NCI-H2171 (cell line): ENCODE results near the gene SATB1.
A peak's percentile ranks its signal among the peaks of the same experiment; 100 is the strongest.
"Not testable (repeated sequence)": the region's sequence is repeated elsewhere in the genome, so short reads cannot be mapped to it uniquely, and the experiment has no call there.

ENCODE experiments used
- DNase-seq: peaks from one replicate; lab custom pipeline; 2025; lab: John Stamatoyannopoulos, UW

SATB1 gene

DNA sequence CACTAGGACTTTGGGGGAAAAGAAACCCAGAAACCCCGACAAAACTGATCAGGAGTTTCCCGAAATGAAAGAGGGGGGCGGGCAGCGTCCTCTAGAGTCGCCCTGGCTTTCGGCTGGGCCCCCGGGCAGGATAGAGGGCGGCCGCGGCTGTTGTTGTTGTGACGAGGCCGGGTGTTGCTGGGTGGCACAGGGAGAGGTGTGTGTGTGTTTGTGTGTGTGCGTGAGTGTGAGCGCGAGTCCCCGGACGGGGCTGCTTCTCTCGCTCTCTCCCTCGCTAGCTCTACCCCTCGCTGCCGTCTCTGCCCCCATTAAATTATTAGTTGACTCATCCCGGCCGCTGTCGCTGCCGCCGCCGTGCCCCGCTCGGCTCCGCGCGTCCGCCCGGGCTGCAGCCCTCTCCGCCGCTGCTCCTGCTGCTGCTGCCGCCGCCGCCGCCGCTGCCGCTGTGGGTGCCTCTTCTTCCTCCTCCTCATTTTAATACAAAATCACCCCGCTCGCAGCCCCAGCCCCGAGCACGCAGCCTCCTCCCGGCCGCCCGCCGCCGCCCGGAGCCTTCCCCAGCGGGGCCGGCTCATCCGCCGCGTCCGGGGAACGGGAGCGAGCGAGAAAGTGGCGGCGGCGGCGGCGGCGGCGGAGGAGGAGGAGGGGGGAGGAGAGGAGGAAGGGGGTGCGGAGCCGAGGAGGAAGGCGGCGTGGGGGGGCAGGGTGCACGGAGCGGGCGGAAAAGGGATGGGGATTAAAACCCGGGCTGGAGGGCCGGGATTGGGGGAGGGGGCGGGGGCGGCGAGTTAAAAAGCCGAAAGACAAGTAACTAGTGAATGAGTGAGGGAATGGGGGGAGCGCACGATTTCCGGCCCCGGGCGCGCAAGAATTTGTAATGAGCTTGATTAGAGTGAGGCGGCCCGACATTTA, at the start of gene SATB1:
Gene SATB1, minus strand, starts transcription at position 611 of the 912 bp plus-strand sequence. CDS start 4,372 bp downstream, outside the sequence.
- DNase-seq = peak; percentile 51

DNA sequence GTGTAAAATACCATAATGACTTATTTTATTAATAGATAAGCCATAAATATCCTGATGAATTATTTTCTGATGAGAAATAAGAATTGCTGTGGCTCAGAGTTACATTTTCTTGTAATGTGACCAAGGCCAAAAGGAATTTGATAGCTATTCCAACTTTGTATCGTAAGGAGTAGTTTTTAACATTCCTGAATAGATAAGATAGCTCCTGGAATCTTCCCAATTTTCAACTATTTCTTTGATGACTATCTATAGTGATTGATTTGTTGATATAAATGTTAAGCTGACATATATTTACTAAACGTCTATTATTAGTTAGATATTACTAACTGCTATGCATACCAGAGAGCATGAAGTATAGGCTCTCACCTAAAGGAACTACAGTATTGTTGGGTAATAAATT, 49.1 kb upstream of the SATB1 start:
- no peak for DNase-seq

DNA sequence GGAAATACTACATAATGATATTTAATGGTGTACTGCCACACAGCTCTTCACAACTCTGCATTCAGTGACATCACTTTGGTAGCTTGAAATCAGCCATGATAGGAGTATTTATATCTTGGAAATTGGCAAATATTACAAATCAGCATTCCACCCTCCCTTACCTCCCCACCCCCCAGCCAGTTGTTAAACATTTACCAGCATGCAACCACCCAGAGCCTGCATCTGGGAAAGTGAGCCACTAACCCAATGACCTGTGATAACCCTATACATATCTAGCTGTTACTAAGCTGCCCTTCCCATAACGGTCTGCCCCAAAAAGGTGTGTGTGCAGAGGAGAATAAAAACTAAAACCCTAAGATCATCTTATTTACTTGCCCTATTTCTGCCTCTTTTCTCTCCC, 44.6 kb upstream of the SATB1 start:
- DNase-seq = no peak

DNA sequence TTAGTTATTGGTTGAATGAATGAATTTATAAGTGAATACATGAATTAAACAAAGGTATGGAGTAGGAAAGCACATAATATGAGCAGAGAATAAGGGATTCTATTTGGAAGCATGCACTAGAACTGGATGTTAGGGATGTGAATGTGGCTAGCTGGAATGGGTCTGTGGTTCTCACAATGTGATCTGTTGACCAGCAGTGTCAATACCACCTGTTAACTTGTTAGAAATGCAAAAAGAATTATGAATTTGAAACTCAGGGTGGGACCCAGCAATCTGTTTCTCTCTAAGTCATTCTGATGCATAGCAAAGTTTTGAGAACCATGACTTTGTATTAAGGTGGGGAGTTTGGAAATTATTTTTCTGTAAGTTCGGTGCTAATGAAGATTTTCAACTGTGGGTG, 41.0 kb upstream of the SATB1 start:
- DNase-seq = no peak

DNA sequence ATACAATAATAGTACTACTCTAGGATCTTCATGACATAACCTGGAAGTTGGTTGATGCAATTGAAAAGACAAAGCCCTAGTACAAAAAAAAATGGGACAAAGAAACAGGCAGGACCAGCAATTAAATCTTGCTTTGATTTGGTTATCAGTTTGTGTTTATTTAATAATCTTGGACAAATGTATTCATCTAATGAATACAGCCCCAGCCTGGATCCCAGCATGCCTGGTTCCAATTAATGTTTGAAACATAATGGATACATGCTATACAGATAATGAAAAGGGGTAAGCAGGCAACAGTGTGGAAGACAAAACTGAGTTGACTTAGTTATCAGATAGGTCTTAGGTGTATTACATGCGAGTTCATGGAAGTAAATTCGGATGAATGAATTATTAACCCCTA, 29.6 kb upstream of the SATB1 start:
- no peak for DNase-seq

DNA sequence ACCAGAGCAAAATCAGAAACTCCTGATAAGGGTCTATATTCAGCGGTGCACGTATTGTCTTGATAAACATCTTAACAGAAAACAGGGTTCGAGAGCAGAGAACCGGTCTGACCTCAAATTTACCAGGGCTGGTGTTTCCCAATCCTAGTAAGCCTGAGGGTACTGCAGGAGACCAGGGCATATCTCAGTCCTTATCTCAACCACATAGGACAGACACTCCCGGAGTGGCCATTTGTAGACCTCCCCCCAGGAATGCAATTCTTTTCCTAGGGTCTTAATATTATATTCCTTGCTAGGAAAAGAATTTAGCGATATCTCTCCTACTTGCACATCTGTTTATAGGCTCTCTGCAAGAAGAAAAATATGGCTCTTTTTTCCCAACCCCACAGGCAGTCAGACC, 24.5 kb upstream of the SATB1 start:
- not testable (repeated sequence) for DNase-seq

DNA sequence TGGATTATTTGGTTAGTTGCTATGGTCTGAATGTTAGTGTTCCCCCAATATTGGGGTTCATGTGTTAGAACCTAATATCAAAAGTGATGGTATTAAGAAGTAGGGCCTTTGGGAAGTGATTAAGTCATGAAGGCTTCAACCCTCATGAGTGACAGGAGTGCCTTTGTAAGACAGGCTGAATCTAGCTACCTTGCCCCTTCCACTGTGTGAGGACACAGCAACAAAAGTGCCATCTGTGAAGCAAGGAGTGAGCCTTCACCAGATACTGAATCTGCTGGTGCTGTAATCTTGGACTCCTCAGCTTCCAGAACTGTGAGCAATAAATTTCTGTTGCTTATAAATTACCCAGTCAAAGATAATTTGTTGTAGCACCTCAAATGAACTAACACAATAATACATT, 22.6 kb upstream of the SATB1 start:
- DNase-seq = no peak

DNA sequence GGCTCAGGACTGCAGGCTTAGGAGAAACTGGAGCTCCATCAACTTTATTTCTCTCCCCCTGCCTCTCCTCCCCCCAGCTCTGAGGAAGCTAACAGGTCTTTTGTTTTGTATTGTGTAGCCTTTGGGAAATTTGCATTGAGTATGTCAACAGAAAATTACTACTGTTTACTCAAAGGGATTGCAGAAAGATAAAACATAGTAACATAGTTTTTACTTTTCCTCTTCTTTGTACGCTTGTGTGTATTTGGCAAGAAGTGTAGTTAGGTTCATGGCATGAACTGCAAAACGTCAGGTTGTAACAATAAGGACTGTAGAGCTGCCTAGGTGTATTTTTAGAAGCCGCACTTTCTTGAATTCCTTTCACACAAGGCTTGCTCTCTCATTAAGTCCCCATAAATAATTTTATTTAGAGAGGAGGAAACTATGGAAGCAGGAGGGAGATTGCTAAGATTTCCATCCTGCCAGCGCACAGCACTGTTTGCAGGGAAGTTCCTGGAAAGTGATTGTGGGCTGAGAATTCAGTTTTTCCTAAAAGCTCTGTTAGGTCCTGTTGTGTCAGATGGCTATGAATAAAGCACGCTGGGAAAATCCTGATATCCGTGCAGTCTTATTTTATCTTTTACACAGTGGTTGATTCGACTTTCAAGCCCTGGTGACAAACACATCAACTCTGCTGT, 21.1 kb upstream of the SATB1 start:
- no peak for DNase-seq

DNA sequence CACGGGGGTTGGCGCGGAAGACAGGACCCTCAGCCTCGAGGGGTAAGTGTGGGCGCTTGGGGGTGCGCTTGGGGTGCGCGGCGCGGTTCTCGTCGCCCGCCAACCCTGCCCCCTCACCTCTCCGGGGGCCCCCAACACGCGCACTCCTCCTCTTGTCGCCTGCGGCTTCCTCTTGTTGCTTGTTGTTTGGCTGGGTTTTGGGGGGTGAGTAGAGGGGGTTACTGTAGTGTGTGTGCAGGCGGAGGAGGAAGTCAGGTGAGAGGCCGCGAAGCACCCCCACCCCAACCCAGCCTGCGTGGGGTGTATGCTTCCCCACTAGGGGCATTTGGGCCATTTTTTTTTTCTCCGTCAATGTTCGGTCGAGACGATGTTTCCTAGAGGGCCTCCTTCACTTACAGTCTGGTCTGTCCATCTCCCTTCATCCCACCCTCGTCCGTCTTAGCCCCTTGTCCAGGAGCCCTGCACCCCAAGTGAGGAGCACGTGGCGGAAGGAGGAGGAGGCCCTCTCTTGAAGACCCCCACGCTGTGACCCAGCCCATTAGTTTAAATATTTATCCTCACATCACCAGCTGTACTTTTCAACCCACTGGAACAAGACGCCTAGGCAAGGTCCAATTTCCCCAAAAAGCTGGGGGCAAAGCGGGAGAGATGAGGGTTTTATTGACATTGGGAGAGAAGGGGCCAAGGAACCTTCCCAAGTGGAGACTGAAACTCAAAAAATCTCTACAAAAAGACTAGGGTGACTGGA, 20.4 kb upstream of the SATB1 start:
- no peak for DNase-seq

DNA sequence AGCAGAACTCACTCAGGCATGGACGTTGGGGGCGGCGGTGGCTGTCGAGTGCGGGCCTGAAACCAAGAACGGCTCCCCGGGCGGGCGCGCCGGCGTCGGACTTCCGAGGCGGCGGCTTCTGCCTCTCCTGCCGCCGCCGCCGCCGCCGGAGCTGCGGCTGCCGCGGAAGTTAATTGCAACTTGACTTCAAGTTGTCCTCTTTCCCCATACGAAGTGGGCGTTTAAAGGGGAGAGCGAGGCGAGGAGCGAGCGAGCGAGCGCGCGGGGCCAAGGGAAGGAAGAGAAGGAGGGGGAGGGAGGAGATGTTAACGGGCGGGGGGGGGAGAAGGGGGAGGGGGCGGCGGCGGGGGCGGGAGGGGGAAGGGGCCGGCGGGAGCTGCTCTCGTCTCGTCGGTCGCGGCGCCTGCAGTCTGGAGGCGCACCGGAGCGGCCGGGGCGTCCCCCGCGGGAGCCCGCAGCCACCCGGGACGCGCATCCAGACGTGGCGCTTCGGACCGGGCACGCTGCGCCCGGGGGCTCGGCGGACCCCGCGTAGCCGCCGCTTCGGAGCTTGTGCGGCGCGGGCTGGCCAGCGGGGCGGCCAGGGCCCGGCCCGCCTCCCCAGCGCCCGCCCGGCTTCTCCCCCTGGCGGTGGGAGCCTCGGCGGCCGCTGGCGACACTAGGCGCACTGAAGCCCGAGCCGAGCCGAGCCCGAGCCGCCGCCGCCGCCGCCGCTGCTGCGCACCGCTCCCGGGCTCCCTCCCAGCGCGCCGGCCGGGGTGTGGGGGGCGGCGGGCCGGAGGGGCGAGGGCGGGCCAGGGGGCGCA, 19.7 kb upstream of the SATB1 start:
- DNase-seq = peak; percentile 31

DNA sequence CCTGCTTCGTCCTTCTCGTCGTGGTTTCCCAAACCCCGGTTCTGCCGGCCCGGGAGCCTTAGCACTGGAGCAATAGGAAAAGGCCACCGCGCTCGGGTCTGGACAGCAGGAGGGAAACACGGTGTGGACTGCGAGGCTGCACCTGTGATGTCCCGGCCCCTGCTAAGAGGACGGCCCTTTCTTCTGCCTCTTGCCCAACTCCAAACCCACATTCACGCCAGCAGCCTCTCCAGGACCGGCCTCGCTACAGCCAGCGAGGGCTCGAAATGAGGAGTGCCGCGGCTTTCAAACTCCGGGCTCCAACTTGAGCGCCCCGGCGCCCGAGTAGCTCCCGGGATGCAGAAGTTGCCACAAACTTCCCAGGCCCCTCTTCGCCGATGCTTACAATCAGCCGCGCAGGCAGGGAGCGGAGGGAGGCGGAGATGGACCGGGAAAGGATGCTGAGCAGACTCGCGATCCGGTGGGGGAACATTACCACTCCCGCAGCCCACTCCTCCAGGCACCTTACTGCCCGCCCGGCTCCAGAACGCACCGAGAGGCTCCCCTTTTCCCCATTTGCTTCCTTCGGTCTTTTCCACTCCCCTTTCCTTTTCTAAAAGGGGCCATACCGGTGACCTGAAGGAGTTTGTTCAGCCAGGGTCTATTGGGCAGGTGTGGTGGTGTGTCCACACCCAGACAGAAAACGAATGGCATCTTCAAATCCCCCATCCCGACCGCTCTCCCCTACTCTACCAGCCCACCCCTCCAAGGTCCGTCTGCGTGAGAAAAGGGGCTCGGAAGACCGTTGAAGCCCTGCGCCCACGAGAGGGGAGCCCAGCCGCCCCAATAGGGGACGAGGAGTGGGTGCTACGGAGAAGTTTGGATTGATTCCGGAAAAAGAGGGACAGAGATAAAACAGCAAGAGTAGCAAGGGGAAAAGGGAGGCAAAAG, 18.8 kb upstream of the SATB1 start:
- no peak for DNase-seq

DNA sequence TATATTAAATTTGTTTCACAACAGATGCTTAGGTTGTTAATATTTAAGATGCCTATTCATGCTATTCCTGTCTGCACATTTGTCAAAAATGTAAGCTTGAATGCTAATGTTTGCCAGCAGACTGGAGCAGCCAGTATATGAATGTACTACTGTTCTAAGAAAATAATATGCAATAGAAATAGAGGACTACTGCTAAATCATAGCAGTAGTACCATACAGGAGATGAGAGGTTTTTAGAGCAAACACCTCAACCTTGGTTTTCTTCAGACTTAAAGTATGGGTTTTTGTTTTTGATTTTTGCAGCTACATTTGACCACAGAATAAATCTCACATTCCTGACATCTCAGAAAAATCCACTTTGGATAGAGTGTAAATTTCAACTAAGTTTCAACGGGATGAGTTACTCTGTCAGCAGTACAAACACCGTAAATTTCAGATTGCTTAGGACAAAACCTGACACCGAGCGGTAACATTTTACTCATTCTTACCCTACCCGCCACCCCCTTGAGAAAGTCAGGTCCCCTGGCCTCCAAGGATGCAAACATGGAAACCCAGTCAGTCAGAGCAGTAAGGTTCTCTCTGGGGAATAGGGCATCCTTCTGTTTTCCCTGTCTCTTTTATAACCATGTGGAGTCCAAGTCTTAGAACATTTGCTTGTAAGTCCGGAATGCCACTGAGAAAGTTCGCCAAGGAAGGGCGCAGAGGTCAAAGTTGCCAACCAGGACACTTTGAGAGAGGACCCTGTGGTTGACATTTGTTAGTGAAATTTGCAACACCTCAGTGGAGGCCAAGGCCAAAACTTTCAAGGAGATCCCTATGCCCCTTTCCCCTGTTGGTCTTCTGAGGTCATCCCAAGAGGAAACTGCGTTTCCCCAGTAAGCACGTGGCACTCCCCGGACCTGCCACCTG, 17.9 kb upstream of the SATB1 start:
- DNase-seq = no peak

DNA sequence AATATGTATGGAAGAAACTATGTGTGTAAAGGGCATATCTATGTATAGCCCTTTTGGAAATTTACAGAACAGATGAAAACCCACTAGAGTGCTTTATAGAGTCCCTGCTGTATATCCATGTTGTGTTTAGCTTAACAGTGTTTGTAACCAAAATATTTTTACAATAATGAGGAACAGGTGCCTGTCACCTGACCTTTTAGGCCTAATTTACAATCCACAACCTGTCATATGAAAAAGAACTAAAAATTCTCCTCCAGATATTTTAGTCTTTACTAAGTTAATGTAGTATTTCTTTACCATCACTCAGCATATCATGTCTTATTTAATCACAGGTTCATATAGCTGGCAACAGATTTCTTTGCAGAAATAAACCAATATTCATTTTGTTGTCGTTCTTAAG, 16.4 kb upstream of the SATB1 start:
- DNase-seq = no peak

DNA sequence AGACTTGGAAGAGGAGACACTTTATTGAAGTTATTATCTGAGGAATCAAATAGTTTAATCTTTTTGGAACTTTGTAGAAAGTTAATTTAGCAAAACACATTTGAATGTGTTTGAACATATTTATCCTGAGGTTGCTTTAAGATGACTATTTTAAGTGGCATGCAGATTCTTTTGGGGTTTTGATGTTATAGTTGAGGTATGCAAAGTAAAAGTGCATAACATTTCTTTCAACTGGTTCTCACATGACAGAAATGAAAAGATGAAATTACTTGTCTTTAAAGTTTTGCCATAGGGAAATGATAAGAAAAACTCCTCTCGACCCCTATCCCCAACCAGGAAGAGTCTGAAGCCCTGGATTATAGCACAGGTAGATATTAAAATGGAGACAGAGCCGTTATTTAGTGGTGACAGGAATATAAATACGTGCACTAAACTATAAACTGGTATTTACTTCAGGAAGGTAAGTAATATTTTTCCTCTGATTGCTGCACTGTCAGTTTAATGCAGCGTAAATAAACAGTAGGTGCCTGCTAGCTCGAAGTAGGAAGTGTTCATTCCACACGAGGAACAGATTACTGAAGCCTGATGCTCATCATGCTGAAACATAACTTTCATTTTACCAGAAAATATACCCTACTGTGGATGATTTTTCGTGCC, 15.1 kb upstream of the SATB1 start:
- no peak for DNase-seq

DNA sequence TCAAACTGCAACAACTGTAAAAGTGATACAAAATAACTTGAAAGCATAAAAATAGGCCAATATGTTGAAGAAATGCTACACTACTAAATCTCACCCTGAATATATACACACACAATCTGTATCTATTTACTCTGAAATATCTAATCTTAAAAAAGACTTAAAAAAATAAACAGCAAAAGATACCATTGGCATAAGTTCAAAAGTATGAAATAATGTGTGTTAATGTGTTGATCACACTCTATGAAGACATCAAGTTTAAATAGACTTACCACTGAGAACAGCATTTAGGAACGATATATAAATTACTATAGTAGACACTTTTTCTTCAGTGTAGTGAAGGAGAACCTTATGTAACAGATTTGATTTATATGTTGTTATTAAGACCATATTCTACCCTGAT, 14.1 kb upstream of the SATB1 start:
- DNase-seq = no peak

DNA sequence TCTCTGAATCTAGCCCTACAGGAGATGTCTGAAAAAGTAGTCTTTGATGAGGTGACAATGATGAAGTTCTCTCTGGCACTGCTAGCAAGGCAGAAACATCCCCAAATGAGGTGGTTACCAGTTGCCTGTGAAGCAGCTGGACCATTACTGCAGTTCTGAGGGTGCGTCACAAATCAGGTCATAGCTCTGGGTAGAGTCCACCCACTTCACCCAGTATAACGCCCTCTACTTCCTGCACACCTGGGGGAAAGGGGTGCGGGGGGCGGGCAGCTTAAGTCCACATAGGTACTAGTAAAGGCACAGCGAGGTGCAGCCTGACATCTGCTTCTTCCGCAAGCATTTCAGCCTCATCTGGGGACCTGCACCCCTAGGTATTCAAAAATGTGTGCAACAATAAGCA, 13.4 kb upstream of the SATB1 start:
- DNase-seq = no peak

DNA sequence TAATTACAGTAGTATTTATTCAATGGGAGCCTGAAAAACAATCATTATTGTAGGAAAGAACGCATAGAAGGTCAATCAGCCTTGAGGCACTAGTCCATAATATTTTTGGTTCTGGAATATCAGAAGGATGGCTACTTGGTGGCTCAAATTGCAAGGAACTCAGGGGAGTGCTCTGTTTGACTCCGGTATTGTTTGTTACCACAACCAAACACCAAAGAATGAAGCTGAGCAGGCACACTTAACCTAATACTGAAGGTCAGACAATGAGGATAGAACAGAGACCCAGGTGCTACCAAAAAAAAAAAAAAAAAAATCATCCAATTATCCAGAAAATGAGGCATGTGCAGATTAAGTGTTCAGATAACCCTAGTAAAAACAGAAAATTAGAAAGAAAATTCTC, 11.1 kb upstream of the SATB1 start:
- DNase-seq = no peak

DNA sequence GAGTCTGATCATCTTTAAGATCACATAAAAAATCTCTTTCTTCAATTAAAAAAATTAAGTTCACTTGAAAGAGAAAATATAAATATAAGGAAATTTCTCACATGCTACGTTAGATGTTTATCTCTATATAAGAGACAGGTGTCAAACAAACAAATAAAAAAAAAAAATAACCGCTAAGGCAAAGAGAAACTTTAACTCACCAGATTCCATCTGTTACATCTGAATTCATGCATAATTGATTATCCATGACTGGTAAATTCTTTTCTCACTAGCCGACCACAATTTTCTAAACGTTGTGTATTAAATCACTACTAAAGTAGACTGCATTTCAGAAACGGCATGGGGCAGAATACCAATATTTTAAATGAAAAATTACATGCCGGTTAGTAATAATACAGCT, 9.6 kb upstream of the SATB1 start:
- DNase-seq = no peak

DNA sequence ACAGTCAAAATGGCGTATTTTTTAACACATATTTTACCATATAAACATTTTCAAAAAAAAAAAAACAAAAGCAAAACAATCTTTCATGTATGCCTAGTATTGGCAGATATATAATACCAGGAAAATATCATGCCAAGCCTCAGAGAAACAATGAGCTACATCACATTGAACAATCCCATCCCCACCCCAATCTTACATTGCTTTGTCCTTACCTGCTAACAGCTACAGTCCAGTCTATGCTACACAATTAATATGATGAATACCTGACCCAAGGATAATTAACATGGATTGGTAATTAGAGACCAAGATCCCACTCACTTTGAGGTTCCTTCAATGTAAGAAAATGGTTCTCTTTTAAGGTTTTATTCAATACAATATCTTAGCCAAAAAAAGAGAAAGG, 7.6 kb upstream of the SATB1 start:
- DNase-seq = no peak
